Renal cortex interstitium (tissue), 15 donors: Measurements from ENCODE around the gene TNKS2. TPM values are rescaled to one million over a fixed set of nuclear protein-coding genes. Genes with fewer than 3 reads are reported as not detected.
"Not testable (repeated sequence)": the region's sequence is repeated elsewhere in the genome, so short reads cannot be mapped to it uniquely, and the experiment has no call there.

Experiments
- DNase-seq, 11 donors: peaks; one replicate each; pipeline ENCODE4 v3.0.0-alpha.2; 2013; ENCODE audit warnings: low read depth in 9 of 11, low spot score in 4 of 11; ENCODE audit errors: extremely low read depth in 1 of 11
- long read RNA-seq, 16 experiments: transcript quantifications; one replicate each; lab custom pipeline, GENCODE V29; 2026
- polyA plus RNA-seq, 3 donors: library from polyadenylated mRNA; unstranded; fragments of 120-200 nt; gene quantifications; one replicate each; pipeline ENCODE4 v1.2.1, GENCODE V29; 2013; ENCODE audit not compliant: insufficient read length in 3 of 3

Gene TNKS2
- polyA plus RNA-seq = 10 to 100 TPM; 53.9 to 69.5 (median 61.5) TPM
- long read RNA-seq, donor 1, full-length matches to known transcripts = 3 of 3 reads
- long read RNA-seq, donor 1, partial matches to known transcripts = 0 of 3 reads
- long read RNA-seq, donor 1, other reads (novel, unspliced or antisense) = 0 of 3 reads
- long read RNA-seq, donor 2, full-length matches to known transcripts = 5 of 5 reads
- long read RNA-seq, donor 2, partial matches to known transcripts = 0 of 5 reads
- long read RNA-seq, donor 2, other reads (novel, unspliced or antisense) = 0 of 5 reads
- long read RNA-seq, donor 3, full-length matches to known transcripts = 12 of 18 reads
- long read RNA-seq, donor 3, partial matches to known transcripts = 6 of 18 reads
- long read RNA-seq, donor 3, other reads (novel, unspliced or antisense) = 0 of 18 reads
- long read RNA-seq, donor 4, full-length matches to known transcripts = 2 of 8 reads
- long read RNA-seq, donor 4, partial matches to known transcripts = 6 of 8 reads
- long read RNA-seq, donor 4, other reads (novel, unspliced or antisense) = 0 of 8 reads
- long read RNA-seq, donor 5 = 0 reads
- long read RNA-seq, donor 6, full-length matches to known transcripts = 3 of 532 reads
- long read RNA-seq, donor 6, partial matches to known transcripts = 529 of 532 reads
- long read RNA-seq, donor 6, other reads (novel, unspliced or antisense) = 0 of 532 reads
- long read RNA-seq, donor 7, full-length matches to known transcripts = 1 of 778 reads
- long read RNA-seq, donor 7, partial matches to known transcripts = 777 of 778 reads
- long read RNA-seq, donor 7, other reads (novel, unspliced or antisense) = 0 of 778 reads
- long read RNA-seq, donor 8, full-length matches to known transcripts = 6 of 1,048 reads
- long read RNA-seq, donor 8, partial matches to known transcripts = 1,042 of 1,048 reads
- long read RNA-seq, donor 8, other reads (novel, unspliced or antisense) = 0 of 1,048 reads
- long read RNA-seq, donor 9, full-length matches to known transcripts = 2 of 9 reads
- long read RNA-seq, donor 9, partial matches to known transcripts = 7 of 9 reads
- long read RNA-seq, donor 9, other reads (novel, unspliced or antisense) = 0 of 9 reads
- long read RNA-seq, donor 10, full-length matches to known transcripts = 5 of 22 reads
- long read RNA-seq, donor 10, partial matches to known transcripts = 17 of 22 reads
- long read RNA-seq, donor 10, other reads (novel, unspliced or antisense) = 0 of 22 reads
- long read RNA-seq, donor 11, full-length matches to known transcripts = 2 of 9 reads
- long read RNA-seq, donor 11, partial matches to known transcripts = 7 of 9 reads
- long read RNA-seq, donor 11, other reads (novel, unspliced or antisense) = 0 of 9 reads
- long read RNA-seq, donor 12, full-length matches to known transcripts = 1 of 20 reads
- long read RNA-seq, donor 12, partial matches to known transcripts = 19 of 20 reads
- long read RNA-seq, donor 12, other reads (novel, unspliced or antisense) = 0 of 20 reads
- long read RNA-seq, donor 13 = 0 reads
- long read RNA-seq, donor 14, full-length matches to known transcripts = 4 of 4 reads
- long read RNA-seq, donor 14, partial matches to known transcripts = 0 of 4 reads
- long read RNA-seq, donor 14, other reads (novel, unspliced or antisense) = 0 of 4 reads
- long read RNA-seq, donor 15, full-length matches to known transcripts = 1 of 7 reads
- long read RNA-seq, donor 15, partial matches to known transcripts = 6 of 7 reads
- long read RNA-seq, donor 15, other reads (novel, unspliced or antisense) = 0 of 7 reads
- long read RNA-seq, donor 16, full-length matches to known transcripts = 8 of 26 reads
- long read RNA-seq, donor 16, partial matches to known transcripts = 18 of 26 reads
- long read RNA-seq, donor 16, other reads (novel, unspliced or antisense) = 0 of 26 reads

GRCh38 chr10:91797874-91798648 lies at the start of gene TNKS2:
Gene TNKS2 (plus strand): TSS chr10:91798426. CDS start chr10:91798691, 265 bp downstream.
- peak; percentile 90 to 96 (median 94) for DNase-seq

- not testable (repeated sequence) for DNase-seq
Measured at GRCh38 chr10:91749592-91749991, 48.6 kb upstream of the TNKS2 start.

GRCh38 chr10:91756286-91756685 lies 41.9 kb upstream of the TNKS2 start:
- DNase-seq = no peak

GRCh38 chr10:91758303-91759146 lies 39.7 kb upstream of the TNKS2 start:
- peak in 10 of 11 donors; percentile 13 to 59 (median 28) for DNase-seq

- no peak for DNase-seq
Measured at GRCh38 chr10:91759581-91759986, 38.6 kb upstream of the TNKS2 start.

GRCh38 chr10:91761721-91762120 lies 36.5 kb upstream of the TNKS2 start:
- no peak for DNase-seq

- no peak for DNase-seq
Measured at GRCh38 chr10:91762878-91763277, 35.3 kb upstream of the TNKS2 start.

GRCh38 chr10:91766676-91767075 lies 31.6 kb upstream of the TNKS2 start:
- DNase-seq = no peak

- no peak for DNase-seq
Measured at GRCh38 chr10:91768123-91768522, 30.1 kb upstream of the TNKS2 start.

- no peak for DNase-seq
Measured at GRCh38 chr10:91771907-91772306, 26.3 kb upstream of the TNKS2 start.

GRCh38 chr10:91772461-91772860 lies 25.8 kb upstream of the TNKS2 start:
- no peak for DNase-seq

- DNase-seq = no peak
Measured at GRCh38 chr10:91772869-91773268, 25.4 kb upstream of the TNKS2 start.

GRCh38 chr10:91774571-91774970 lies 23.7 kb upstream of the TNKS2 start:
- DNase-seq = no peak

- no peak for DNase-seq
Measured at GRCh38 chr10:91775731-91776130, 22.5 kb upstream of the TNKS2 start.

GRCh38 chr10:91776266-91776665 lies 22.0 kb upstream of the TNKS2 start:
- no peak for DNase-seq

- DNase-seq = no peak
Measured at GRCh38 chr10:91778485-91778884, 19.7 kb upstream of the TNKS2 start.
